GM19397 (cell line): Measurements from ENCODE around the gene APP.

Experiments used
- ATAC-seq: cut with Tn5 transposase; IDR thresholded peaks from one replicate; pipeline ENCODE4 v1.9.1; 2021; ENCODE audit warnings: mild to moderate bottlenecking, moderate library complexity; ENCODE audit not compliant: unreplicated experiment

Gene APP

DNA sequence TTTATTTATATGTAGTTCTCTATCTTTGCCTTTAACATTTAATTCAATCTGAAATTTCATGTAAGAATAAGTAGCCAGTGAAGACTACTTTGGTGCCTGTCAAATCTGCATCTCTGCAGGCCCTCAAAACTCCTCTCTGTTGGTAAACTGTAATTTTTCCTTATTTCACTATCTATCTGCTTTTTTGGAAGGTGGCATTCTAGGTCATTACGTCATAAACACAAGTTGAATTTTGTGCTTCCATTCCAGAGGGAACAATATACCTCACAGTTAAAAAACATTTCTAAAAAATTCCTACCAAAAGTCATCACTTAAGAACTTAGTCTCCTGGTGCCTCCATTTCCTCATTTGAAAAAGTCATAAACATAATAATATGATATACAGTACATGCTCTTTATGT, 259.8 kb downstream of the APP start:
- ATAC-seq = no peak

DNA sequence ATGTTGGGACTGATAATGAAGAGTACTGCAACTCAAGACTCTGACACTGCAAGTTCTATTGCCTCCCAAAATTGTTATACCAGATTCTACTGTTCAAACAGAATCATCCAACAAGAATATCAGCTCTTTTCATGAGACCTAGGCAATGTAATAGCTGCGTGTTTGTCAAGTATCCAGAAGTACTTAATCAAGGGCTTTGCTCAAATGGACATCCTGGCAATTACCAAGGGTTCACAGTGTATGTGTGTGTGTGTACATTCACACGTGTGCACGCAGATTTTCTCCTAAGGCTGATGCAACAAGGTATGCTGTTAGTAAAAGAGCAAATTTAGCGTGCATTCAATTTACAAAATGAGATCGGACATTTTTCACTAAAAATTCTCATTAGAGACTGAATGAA, 261.2 kb downstream of the APP start:
- ATAC-seq = no peak

DNA sequence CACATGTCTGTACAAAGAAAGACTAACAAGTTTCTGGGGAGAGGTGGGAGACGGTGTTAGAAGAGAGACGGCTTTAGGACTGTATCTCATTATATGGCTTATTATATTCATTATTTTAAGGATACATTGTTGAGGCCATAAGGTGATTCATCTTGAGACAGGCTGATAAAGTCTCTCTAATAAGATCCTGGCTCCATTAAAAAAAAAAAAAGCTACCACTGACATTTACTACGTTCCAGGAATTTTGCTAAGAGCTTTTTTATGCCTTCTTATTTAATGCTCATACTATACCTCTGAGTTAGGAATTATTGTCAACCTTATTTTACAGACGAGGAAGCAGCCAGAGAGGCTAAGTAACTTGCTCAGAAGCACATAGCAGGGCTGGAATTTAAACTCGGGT, 262.1 kb downstream of the APP start:
- no peak for ATAC-seq

DNA sequence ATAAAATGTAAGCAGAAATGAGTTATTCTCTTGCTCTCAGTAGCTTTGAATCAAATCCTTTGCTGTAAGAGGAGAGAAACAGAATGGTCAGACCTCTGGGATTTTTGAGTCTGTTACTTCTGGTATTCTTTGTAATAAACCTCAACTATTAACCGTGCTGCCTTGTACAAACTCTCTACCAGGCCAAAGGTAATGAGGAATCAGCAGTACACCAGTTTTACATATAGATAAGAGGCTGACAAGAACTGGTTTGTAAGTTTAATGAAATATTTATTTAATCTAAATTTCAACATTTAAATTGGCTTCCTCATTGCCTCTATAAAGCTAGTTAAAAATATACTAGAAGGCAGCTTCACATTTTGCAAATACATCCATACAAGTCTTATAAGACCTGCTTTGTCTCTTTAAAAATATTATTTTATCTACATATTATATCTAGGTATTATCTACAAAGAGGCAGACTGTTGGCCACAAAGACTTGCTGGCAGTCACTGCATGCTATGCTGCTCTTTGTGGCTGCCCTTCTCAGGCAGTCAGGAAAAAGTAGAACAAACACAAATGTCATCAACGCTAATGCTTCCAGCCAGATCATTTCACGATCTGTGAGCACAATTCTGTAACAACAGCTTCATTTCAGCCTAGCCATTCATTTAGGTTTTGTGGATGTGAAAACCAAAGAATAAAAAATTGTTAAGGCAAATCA, 262.8 kb downstream of the APP start:
- no peak for ATAC-seq

DNA sequence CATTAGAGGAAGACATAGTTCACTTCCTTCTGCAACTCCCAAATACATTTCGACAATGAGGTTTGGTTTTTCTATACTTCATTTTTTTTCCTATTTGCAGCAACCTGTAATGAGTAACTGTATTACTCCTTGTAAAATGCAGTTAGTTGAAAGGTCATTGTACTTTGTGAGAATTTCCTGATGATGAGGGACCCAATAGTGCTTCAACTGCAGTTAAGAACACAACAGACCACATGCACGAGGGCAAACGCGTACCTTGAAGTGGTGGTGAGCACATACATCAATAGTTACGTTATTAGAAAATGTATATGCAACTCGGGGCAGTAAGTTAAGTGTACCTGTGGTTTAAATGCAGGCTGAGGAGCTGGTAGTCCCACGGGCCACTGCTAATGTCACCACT, 264.0 kb downstream of the APP start:
- ATAC-seq = no peak

DNA sequence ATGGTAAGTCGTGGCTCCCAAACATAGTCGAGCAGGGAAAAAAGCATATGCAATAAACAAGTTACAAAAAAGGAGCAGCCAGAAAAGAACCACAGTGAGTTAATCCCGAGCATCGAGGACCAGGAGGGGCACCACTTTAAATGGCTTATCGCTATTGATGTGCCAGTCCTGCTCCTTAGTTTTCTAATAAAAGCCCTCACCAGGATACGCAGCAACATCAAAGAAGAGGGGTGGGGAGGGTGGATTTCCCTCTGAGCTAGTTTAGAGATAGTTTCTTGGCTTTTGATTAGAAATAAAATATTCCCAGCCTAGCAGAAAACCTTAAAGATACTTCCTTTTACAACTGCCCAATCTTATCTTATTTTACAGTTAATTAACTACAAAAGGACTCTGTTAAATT, 265.4 kb downstream of the APP start:
- no peak for ATAC-seq

DNA sequence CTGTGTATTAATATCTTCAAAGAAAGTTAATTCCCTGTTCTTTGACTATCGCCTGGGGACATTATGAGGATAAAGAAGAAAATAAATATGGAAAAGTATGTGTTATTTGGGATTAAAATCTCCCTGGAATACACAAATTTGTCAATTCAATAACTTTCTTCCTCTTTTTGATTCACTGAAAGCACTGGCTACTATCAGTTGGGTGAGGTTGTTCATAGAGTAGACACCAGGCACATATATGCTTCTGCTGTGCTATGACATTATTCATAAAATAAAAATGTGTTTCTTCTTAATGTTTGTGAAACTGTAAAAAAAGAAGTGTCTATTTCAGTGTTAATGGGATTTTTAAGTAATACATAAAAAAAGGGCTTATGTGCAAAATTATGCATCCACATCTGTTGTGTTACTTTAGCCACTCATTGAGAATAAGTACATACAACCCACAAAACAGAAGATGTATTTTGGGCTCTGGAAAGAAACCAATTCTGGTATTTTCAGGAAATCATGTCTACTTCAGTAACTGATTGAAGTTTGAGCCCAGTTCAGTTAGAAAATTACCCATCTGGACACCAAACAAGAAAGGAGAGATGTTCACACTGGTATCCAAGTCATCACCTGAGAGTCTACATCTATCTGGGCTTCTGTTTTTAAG, 266.4 kb downstream of the APP start:
- ATAC-seq = no peak

DNA sequence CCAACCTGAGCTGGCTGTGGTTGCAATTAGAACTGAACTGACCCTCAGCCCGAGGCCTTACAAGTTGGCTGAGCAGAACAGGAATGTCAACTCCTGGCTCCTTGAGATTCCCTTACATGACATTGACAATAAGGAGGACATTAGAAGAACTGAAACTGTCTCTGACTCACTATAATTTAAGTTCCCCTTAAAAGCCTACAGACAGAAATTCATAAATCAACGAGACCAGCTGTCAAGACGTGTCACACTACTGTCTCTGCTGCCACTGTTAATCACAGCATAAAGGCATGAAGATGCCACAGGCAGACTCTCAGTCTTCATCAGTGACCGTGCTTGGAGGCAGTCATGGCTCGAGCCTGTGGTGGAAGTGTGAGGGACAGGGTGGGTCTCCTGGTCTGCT, 267.0 kb downstream of the APP start:
- ATAC-seq = peak; percentile 59

DNA sequence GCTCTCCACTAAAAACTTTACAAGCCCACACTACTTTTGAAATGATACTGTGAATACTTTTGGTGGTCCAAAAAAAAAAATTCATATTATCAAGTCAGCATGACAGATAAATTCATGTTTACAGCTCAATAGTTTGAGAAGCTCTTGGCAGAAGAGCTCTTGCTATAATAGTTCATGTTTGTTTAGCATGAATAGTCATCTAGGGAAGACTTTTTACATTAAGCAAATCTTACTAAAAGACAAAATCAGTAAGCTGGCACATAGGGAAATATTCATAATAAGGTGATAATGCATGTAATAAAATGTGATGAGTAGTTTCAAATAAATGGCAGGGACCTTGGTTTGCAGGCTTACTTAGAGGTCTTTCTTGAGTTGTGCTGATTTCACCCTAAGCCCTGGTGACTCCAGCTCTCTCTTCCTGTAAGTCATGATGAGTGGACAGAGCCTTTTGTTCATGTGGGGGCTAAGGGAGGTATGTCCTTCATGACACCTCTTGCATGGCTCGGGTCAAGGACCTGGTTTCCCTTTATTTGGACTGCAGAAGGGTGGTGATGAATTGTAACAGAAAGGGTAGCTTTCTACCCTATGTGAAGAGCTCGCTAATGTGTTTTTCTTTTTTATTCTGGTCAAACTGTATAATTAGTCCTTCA, 269.1 kb downstream of the APP start:
- ATAC-seq = no peak

DNA sequence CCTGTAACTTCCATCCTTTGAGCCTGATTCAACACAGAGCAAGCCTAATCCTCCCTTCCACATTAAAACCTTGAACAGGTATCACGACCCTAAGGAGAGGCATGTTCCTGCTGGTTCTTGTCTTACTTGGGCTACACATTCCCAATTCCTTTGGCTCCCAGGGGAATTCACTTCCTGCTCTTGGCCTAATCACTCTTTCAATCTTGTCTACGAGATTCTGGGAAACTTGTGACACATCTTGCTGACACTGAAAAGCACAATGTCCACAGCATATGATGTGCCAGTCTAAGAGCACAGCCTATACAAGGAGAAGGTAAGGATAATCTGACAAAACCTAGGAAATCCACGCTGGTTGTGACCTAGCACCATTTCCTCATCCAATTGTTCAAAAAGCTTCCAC, 271.9 kb downstream of the APP start:
- no peak for ATAC-seq

DNA sequence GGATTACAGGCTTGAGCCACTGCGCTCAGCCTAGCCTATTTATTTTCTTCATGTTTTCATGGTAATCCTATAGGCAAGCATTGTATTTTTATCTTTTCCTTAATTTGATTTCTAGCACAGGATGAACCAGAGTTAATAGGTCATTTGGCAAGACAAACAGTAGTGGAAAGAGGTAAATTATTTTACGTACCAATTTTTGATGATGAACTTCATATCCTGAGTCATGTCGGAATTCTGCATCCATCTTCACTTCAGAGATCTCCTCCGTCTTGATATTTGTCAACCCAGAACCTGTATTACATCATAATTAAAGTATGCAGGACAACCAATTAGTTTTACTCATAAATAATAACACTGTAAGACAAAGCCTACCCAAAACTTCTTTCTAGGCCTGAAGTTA, 273.2 kb downstream of the APP start:
- no peak for ATAC-seq

DNA sequence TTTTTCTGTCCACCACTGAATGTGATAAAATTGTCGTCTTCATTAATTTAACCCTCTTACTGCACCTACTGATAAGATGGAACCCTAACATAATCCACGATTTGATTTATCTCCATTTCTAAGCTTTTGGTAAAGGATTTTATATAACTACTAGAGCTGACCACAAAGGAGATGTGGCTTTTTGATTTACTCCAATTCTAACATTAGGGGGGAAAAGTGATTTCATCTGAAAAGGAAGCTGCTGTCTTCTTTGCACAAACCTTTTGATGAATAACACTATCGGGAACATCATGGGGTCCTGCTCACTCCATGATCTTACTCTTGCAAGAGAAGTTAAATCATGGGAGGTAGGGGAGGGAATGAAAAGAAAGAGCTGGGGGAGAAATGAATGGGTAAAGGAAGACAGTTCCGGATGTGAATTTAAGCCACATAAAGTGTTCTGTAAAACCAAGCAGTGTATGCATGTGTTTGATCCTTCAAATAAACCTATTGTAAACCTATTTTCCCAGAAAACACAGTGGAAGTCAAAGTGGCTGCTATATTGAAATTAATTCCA, 274.0 kb downstream of the APP start:
- ATAC-seq = no peak

DNA sequence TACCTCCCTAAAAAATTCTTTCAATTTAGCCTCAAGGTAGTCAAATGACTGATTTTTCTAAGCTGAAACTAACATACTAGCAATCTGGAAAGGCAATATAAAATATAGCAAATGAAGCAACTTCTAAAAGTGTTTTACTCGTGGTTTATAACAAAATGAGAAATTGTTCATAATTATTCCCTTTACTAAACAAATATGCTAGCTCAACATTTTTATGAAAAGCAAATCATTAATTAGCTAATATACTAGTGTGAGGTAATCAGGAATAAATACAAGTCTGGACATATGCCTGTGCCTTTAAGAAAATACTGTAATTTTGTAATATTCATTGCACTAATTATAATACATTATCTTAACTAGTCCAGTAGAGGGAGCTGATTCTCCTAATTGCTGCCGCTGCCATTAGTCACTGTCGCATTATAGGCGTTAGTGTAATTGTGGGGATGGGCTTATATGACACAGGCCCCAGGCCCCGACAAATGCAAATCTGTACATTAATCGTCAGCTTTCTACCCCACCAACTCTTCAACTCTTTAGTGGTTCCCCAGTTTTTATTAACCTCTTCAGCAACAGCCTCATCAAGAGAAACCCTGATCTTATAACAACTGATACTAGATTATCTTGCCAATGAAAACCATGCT, 274.9 kb downstream of the APP start:
- no peak for ATAC-seq

DNA sequence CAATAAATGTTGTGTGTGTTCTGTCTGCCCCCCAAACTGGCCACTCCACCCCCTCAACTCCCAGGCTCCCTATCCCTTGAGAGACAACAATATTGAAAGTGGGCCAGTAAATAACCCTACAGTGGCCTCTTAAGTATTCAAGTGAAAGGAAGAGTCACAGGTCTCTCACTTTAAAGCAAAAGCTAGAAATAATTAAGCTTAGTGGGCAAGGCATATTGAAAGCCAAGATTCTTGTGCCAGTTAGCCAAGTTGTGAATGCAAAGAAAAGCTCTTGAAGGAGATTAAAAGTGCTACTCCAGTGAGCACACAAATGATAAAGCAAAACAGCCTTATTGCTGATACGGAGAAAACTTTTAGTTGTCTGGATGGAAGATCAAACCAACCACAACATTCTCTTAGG, 277.4 kb downstream of the APP start:
- no peak for ATAC-seq

DNA sequence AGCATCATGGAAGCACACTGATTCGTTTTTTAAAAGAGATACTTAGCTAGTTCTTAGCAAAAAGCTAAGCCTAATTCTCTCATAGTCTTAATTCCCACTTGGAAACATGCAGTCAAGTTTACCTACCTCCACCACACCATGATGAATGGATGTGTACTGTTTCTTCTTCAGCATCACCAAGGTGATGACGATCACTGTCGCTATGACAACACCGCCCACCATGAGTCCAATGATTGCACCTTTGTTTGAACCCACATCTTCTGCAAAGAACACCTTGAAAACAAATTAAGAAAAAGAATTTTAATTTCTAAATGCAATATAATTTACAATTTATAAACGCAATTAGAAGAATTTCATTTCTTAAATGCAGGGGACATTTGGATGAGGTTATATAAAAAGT, 279.0 kb downstream of the APP start:
- ATAC-seq = no peak

DNA sequence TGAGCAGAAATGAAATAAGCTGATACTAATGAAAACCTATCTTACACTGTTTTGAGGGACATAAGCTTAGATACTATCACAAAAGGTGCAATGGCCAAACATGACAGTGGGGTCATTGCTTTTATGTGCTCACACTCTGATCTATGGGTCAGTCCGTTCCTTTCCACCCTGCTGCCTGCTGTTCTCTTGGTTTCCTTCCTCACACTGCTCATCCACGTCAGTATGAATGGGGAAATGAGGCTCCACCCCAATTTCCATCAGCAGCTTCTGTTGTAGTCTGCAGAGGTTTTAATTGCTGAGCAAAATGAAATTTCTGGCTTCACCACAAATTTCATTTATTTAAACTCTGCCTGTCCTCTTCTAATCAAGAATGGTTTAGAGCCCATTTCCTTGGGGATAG, 280.6 kb downstream of the APP start:
- no peak for ATAC-seq

DNA sequence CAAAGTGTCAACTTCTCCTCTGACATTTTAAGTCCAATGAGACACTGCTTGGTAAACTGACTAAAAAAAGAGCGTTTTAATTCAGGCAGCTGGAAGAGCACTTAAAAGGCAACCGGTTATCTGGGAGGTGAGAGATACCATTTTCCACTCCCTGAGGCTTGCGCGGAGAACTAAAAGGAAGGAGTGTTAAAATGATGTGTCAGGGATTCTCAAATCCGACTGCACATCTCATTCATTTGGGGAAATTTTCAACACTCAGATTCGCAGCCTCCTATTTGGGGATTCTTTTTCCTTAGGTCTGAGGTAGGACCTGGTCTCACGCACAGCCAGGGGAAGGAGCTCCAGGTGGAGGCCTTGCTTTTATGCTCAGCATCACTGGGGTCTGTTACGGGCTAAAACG, 281.9 kb downstream of the APP start:
- ATAC-seq = no peak

DNA sequence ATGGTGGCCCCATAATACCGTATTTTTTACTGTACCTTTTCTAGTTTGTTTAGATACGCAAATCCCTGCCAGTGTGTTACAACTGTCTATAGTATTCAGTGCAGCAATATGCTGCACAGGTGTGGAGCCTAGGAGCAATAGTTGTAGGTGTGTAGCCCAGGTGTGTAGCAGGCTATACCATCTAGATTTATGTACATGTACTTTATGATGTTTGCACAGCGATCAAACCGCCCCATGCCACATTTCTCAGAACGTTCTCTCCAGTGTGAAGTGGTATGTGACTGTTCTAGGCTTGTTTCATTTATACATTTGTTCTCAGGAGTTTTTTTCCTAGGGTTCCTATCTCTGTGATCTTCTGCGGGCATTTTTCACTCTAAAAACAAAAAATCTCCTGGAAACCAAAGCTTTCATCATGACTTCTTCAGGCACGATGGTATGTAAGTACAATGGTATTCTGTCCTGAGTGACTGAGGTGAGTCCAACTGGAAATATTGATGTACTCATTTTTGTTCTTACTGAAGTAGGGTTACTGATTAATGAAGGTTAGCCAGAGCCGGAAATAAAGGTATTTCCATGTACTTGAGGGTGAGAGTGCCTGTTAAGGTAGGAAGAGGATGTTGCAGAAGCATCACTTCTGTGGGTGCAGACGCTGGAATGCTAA, 282.8 kb downstream of the APP start:
- no peak for ATAC-seq

DNA sequence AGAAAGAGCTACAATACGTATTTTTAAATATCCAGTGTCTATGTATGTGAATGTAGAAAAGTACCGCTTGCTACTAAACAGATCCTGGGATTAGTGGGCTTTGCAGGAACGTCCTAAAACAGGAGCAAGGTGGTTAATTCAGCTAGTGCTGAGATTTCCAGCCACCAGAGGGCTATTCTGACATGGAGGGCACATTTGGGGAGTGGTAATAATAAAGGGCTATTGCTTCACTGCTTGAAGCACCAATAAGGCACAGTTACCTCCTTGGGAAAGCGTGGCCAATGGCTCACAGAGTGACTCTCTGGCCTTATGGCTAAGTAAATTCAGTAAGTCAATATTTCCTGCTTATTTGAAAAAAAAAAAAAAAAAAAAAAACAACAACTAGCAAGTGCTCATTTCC, 283.4 kb downstream of the APP start:
- ATAC-seq = no peak

DNA sequence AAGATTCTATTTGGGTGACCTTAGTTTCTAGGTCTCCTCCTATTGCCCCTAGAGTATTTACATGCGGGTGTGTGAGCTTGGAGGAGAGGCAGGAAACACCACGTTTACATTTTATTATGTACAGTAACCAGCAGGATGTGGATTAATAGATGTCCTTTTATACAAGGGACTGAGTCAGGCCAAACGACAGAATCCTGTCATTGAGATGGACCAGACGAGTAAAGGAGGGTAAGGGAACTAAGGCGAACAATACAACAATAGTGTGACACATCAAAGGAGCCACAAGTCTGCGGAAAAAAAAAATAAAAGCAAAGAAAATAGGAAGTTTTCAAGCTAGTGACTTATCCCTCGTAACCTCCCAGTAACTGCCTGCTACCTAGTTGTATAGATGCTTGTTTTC, 284.7 kb downstream of the APP start:
- no peak for ATAC-seq

DNA sequence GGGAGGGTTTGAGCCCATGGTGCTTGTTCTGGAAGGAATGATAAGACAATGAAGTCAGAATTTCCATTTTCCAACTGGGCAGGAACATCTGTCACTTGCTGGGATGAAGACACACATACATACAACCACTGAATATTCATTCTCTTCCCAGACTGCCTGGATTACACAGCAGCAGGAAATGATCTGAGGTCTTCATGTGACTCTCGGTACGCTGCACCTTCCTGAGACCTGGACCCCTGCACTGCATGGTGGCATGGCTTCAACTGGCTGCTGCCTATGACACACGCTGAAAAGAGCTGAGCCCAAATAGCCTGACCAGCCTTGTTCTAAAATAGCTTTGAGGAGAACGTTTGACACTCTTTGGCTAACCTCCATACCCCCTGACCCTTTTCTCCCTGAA, 285.2 kb downstream of the APP start:
- ATAC-seq = no peak
